Naive thymus-derived CD4-positive, alpha-beta T cell (primary cell): ENCODE data around the gene USH2A. TPM values are rescaled to one million over a fixed set of nuclear protein-coding genes. Genes with fewer than 3 reads are reported as not detected.

Experiments
- ATAC-seq: fragments of 150-1000 bp; cut with Tn5 transposase; 2 replicates; pipeline ENCODE4 v1.10.0; 2021; ENCODE audit warnings: mild to moderate bottlenecking, moderate library complexity
- CTCF ChIA-PET: fragments of 350-600 bp; sonication (Branson Sonifier 250); formaldehyde crosslinking; loops from one replicate; lab custom pipeline; 2021; ENCODE audit warnings: antibody characterized with exemption; lab: Charles Lee
- POLR2A ChIA-PET: fragments of 350-600 bp; sonication (Branson Sonifier 250); formaldehyde crosslinking; loops from one replicate; lab custom pipeline; 2021; ENCODE audit warnings: antibody characterized with exemption, inconsistent platforms; lab: Charles Lee
- DNase-seq, 9 donors: peaks; one replicate each; pipeline versions ENCODE4 v3.0.0 to v3.0.0-alpha.2; 2020 to 2022; ENCODE audit warnings: mixed read lengths in 1 of 9
- H3K27ac ChIP-seq: one replicate; pipeline ENCODE4 v1.7.0; 2013; ENCODE audit warnings: mild to moderate bottlenecking, low read depth, low read length, moderate library complexity
- H3K27me3 ChIP-seq, 2 donors: one replicate each; pipeline ENCODE4 v1.7.0; 2013; ENCODE audit warnings: low read length in 2 of 2, mild to moderate bottlenecking in 2 of 2, moderate library complexity in 2 of 2; ENCODE audit not compliant: control insufficient read depth in 2 of 2, insufficient read depth in 2 of 2
- H3K36me3 ChIP-seq, 3 experiments: 1 replicate in 2 of 3; 2 replicates in 1 of 3; pipeline ENCODE4 v1.7.0; 2013; ENCODE audit warnings: low read length in 3 of 3, mild to moderate bottlenecking in 3 of 3, moderate library complexity in 1 of 3; ENCODE audit not compliant: insufficient read depth in 3 of 3, control insufficient read depth in 2 of 3
- H3K4me1 ChIP-seq, 2 donors: one replicate each; pipeline ENCODE4 v1.7.0; 2013; ENCODE audit warnings: low read length in 2 of 2, mild to moderate bottlenecking in 2 of 2, moderate library complexity in 1 of 2; ENCODE audit not compliant: control insufficient read depth in 2 of 2, insufficient read depth in 2 of 2
- H3K4me3 ChIP-seq: 2 replicates; pipeline ENCODE4 v1.7.0; 2013; ENCODE audit warnings: mild to moderate bottlenecking, low read length
- H3K9me3 ChIP-seq, 3 experiments: 1 replicate in 2 of 3; 2 replicates in 1 of 3; pipeline ENCODE4 v1.7.0; 2013; ENCODE audit warnings: low read length in 3 of 3; ENCODE audit not compliant: control insufficient read depth in 2 of 3
- H3K27ac Mint-ChIP-seq, 9 donors: one replicate each; pipeline ENCODE4 v1.8.0; 2020 to 2022; ENCODE audit warnings: mixed read lengths in 9 of 9, mild to moderate bottlenecking in 8 of 9, moderate library complexity in 5 of 9, inconsistent platforms in 2 of 9
- H3K27me3 Mint-ChIP-seq, 5 donors: one replicate each; pipeline ENCODE4 v1.8.0; 2021 to 2022; ENCODE audit warnings: mixed read lengths in 5 of 5, mild to moderate bottlenecking in 1 of 5
- H3K36me3 Mint-ChIP-seq, 5 donors: one replicate each; pipeline ENCODE4 v1.8.0; 2020 to 2022; ENCODE audit warnings: mixed read lengths in 5 of 5, mild to moderate bottlenecking in 3 of 5, inconsistent platforms in 1 of 5
- H3K4me1 Mint-ChIP-seq, 7 donors: one replicate each; pipeline ENCODE4 v1.8.0; 2020 to 2022; ENCODE audit warnings: mixed read lengths in 7 of 7, mild to moderate bottlenecking in 3 of 7, inconsistent platforms in 1 of 7
- H3K4me3 Mint-ChIP-seq, 10 donors: one replicate each; pipeline ENCODE4 v1.8.0; 2020 to 2022; ENCODE audit warnings: mild to moderate bottlenecking in 10 of 10, mixed read lengths in 10 of 10, moderate library complexity in 6 of 10, inconsistent platforms in 2 of 10
- H3K9me3 Mint-ChIP-seq, 11 donors: one replicate each; pipeline ENCODE4 v1.8.0; 2020 to 2022; ENCODE audit warnings: mixed read lengths in 11 of 11, mild to moderate bottlenecking in 4 of 11, inconsistent platforms in 1 of 11, moderate library complexity in 1 of 11
- intact Hi-C, 2 donors: fragments of 100-400 bp; cut with micrococcal nuclease; formaldehyde crosslinking; loops; one replicate each; pipeline ENCODE4 v1.15.1; 2023
- polyA plus RNA-seq, 2 donors: library from polyadenylated mRNA; unstranded; fragments of 300-500 nt; fragmentation: Illumina TruSeq; gene quantifications; one replicate each; pipeline ENCODE4 v1.2.3, GENCODE V29; 2021
- total RNA-seq, 6 experiments: library from RNA in 5 of 6; stranded (reverse) in 5 of 6; gene quantifications; 1 replicate in 5 of 6; 2 replicates in 1 of 6; pipeline ENCODE4 v1.2.3 and lab custom pipeline; 2021 to 2026

Gene USH2A
- total and polyA plus RNA-seq, 7 experiments from 2014 or later = not detected

DNA sequence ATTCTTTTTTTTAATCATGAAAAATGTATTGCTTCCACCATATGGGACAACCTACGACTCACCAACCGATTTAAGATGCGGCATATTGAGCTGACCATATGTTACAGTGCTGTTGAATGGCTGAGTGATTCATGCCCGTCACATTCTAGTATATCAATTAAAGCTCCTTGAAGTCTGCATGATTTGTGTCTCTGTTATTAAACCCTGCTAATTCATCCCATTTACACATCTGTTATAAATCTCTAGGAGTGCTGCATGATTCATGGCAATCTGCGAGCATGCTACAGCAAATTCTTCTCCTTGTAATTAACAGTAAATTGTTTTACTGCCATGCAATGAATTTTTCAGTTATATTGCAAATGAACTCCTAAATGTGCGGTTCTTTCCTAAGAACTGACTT, 239.8 kb downstream of the USH2A start:
- Histone ChIP-seq H3K4me3 (no peak overlapping the region), H3K27ac (no peak overlapping the region), H3K9me3 (no peaks in the 10 kb centered on the region), H3K4me1 (no peaks in the 10 kb centered on the region), H3K36me3 (no peaks in the 10 kb centered on the region), H3K27me3 (no peaks in the 10 kb centered on the region)
- no peak overlapping the region for H3K4me3 Mint-ChIP-seq
- POLR2A ChIA-PET = no interaction called here
- H3K36me3 Mint-ChIP-seq = peaks cover 0 to 5% (median 0%) of the 10 kb centered on the region in 5 donors
- no peaks in the 10 kb centered on the region for H3K27me3 Mint-ChIP-seq
- no peaks in the 10 kb centered on the region for H3K4me1 Mint-ChIP-seq
- CTCF ChIA-PET = no interaction called here
- H3K9me3 Mint-ChIP-seq = peaks cover 0 to 12% (median 0%) of the 10 kb centered on the region in 11 donors
- ATAC-seq (no peak), DNase-seq (no peak)
- intact Hi-C loops = no loop called here
- H3K27ac Mint-ChIP-seq = no peak overlapping the region

DNA sequence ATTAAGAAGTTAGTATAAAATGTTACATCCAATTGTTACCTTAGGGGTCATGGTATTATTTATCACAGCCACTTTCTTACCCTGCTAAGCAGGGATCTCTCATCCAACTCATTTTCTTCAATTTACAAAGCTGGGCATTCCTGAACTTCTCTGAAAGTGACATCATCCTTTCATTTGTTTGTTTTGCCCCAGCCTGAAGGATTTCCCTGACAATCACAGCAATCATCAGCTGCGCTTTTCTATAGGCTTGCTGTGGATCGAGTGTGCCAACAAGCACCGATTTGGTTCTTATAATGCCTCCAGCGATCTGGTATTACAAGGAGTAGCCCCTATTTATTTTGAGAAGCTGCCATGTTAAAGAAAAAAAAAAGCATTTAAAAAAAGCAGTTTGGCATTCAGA, 240.2 kb downstream of the USH2A start:
- CTCF ChIA-PET = no interaction called here
- ATAC-seq = no peak
- Histone ChIP-seq H3K9me3 (no peaks in the 10 kb centered on the region), H3K4me1 (no peaks in the 10 kb centered on the region), H3K27ac (no peak overlapping the region), H3K27me3 (no peaks in the 10 kb centered on the region), H3K36me3 (no peaks in the 10 kb centered on the region), H3K4me3 (no peak overlapping the region)
- H3K36me3 Mint-ChIP-seq = peaks cover 0 to 5% (median 0%) of the 10 kb centered on the region in 5 donors
- H3K4me1 Mint-ChIP-seq = no peaks in the 10 kb centered on the region
- no peaks in the 10 kb centered on the region for H3K27me3 Mint-ChIP-seq
- H3K9me3 Mint-ChIP-seq = peaks cover 0 to 12% (median 0%) of the 10 kb centered on the region in 11 donors
- DNase-seq = no peak
- POLR2A ChIA-PET = no interaction called here
- no peak overlapping the region for H3K4me3 Mint-ChIP-seq
- intact Hi-C loops = no loop called here
- no peak overlapping the region for H3K27ac Mint-ChIP-seq

DNA sequence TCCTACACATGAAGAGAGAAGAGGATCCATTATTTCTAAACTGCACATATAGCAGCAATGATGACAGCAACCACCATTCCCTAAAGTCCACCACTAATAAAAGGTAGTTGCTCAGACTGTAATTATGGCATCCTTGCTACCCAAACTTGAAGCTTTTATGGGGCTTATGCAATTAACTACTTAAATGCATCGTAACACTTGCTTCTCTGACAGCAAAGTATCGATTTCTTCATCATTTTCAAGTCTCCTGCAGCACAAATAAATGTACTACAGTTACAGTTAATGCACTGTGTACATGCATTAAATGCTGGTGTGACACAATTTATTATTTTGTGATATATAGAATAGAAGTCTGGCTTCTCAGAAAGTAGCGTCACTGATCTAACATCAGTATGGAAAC, 241.7 kb downstream of the USH2A start:
- Mint-ChIP-seq H3K27ac (no peak overlapping the region), H3K4me3 (no peak overlapping the region), H3K27me3 (no peaks in the 10 kb centered on the region), H3K4me1 (no peaks in the 10 kb centered on the region), H3K36me3 (peaks cover 0 to under 1% (median 0%) of the 10 kb centered on the region in 5 donors), H3K9me3 (peaks cover 0 to 5% (median 0%) of the 10 kb centered on the region in 11 donors)
- ChIA-PET CTCF (no interaction called here), POLR2A (no interaction called here)
- Histone ChIP-seq H3K27ac (no peak overlapping the region), H3K4me3 (no peak overlapping the region), H3K27me3 (no peaks in the 10 kb centered on the region), H3K9me3 (no peaks in the 10 kb centered on the region), H3K4me1 (no peaks in the 10 kb centered on the region), H3K36me3 (no peaks in the 10 kb centered on the region)
- DNase-seq = no peak
- no peak for ATAC-seq
- intact Hi-C loops = no loop called here

DNA sequence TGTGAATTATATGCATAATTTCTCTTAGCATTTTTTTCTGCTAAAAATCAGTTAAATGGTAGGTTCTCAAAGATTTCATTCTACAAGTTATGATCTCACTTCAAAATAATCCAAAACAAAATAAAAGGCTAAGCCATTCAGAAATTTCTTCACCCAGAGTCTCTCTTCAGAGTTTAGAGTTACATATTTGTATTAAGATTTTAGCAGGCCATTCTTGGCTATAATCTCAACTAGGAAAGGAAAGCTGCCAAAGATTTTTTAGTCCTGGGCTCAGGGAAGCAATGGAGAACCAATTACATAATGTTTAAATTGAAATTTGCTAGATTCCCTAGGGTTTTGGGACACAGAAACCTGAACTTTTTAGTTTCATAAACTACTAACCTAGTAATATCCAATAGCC, 245.0 kb downstream of the USH2A start:
- ATAC-seq = no peak
- H3K4me1 Mint-ChIP-seq = no peaks in the 10 kb centered on the region
- no peak for DNase-seq
- intact Hi-C loops = no loop called here
- no peaks in the 10 kb centered on the region for H3K27me3 ChIP-seq
- H3K4me3 Mint-ChIP-seq = no peak overlapping the region
- peaks cover 0 to 2% (median 0%) of the 10 kb centered on the region in 11 donors for H3K9me3 Mint-ChIP-seq
- POLR2A ChIA-PET = no interaction called here
- H3K27ac Mint-ChIP-seq = no peak overlapping the region
- H3K27me3 Mint-ChIP-seq = no peaks in the 10 kb centered on the region
- CTCF ChIA-PET = no interaction called here
- no peaks in the 10 kb centered on the region for H3K36me3 ChIP-seq
- no peaks in the 10 kb centered on the region for H3K4me1 ChIP-seq
- no peak overlapping the region for H3K27ac ChIP-seq
- no peaks in the 10 kb centered on the region for H3K36me3 Mint-ChIP-seq
- H3K9me3 ChIP-seq = no peaks in the 10 kb centered on the region
- no peak overlapping the region for H3K4me3 ChIP-seq

DNA sequence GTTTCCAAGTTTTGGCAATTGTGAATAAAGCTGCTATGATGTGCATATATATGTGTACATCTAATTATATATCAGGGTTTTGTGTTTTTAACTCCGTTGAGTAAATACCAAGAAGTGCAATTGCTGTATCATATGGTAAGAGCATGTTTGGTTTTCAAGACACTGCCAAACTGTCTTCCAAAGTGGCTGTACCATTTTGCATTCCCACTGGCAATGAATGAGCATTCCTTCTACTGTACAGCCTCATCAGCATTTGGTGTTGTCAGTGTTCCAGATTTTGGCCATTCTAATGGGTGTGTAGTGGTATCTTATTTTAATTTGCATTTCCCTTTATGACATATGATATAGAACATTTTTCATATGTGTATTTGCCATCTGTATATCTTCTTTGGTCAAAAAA, 246.3 kb downstream of the USH2A start:
- H3K27ac ChIP-seq = no peak overlapping the region
- no peaks in the 10 kb centered on the region for H3K9me3 ChIP-seq
- H3K9me3 Mint-ChIP-seq = no peaks in the 10 kb centered on the region
- DNase-seq (no peak), ATAC-seq (no peak)
- H3K27me3 Mint-ChIP-seq = no peaks in the 10 kb centered on the region
- POLR2A ChIA-PET = no interaction called here
- no peaks in the 10 kb centered on the region for H3K36me3 Mint-ChIP-seq
- H3K4me3 ChIP-seq = no peak overlapping the region
- H3K27ac Mint-ChIP-seq = no peak overlapping the region
- H3K27me3 ChIP-seq = no peaks in the 10 kb centered on the region
- CTCF ChIA-PET = no interaction called here
- H3K36me3 ChIP-seq = no peaks in the 10 kb centered on the region
- no peaks in the 10 kb centered on the region for H3K4me1 Mint-ChIP-seq
- no peaks in the 10 kb centered on the region for H3K4me1 ChIP-seq
- intact Hi-C loops = no loop called here
- H3K4me3 Mint-ChIP-seq = no peak overlapping the region

DNA sequence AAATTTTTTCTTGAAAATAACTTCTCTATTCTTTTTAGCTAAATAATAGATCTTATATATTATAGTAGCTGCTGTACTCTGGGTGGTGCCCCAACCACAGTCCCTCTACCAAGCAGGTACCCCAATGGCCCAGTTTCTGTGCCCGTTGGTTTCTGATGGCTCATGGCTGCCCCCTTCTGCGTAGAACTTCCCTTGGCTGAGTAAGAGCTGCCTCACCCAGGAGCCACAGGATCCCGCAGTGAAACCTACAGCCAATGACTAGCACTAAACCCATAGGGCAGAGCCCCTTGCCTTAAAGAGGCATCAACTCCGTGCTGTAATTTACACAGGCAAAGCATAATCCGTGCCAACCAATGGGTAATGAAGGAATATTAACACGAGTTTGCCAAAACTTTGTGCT, 247.5 kb downstream of the USH2A start:
- no peak overlapping the region for H3K4me3 ChIP-seq
- no peaks in the 10 kb centered on the region for H3K36me3 ChIP-seq
- Mint-ChIP-seq H3K4me3 (no peak overlapping the region), H3K4me1 (no peaks in the 10 kb centered on the region), H3K9me3 (no peaks in the 10 kb centered on the region), H3K36me3 (no peaks in the 10 kb centered on the region), H3K27me3 (no peaks in the 10 kb centered on the region), H3K27ac (no peak overlapping the region)
- H3K9me3 ChIP-seq = no peaks in the 10 kb centered on the region
- no peaks in the 10 kb centered on the region for H3K27me3 ChIP-seq
- ChIA-PET POLR2A (no interaction called here), CTCF (no interaction called here)
- no peak overlapping the region for H3K27ac ChIP-seq
- no peaks in the 10 kb centered on the region for H3K4me1 ChIP-seq
- ATAC-seq (no peak), DNase-seq (no peak)
- intact Hi-C loops = no loop called here

DNA sequence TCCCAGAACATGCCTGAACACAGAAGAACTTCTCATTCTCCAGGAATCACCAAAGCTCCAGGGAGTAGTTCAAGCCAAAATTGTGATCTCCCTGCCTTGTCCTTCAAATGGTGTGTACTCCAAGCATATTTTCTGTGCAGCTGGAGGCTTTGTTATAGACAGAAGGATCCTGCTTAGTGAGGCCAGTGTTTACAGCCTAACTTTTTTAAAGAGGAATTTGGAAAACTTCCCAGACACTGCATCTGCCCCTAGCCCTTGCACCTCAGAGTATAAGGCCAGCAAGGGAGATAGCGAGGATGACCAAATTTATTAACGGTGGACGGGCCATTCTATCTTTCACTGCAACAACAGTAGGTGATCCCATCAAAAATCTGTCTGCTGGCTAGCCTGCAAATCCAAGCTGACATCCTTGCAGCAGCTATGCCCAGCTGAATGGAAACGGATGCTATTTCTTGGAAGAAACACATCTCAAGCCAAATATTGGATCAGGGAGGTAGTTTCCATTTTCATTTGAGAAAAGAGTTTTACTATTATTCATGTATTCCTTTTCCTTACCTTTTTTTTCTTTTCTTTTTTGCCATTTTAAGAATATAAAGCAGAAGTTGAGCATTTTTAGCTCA, 249.8 kb downstream of the USH2A start:
- ChIA-PET POLR2A (no interaction called here), CTCF (no interaction called here)
- no peak overlapping the region for H3K4me3 Mint-ChIP-seq
- intact Hi-C loops = no loop called here
- Histone ChIP-seq H3K27me3 (no peaks in the 10 kb centered on the region), H3K4me1 (no peaks in the 10 kb centered on the region), H3K27ac (no peak overlapping the region), H3K36me3 (no peaks in the 10 kb centered on the region), H3K9me3 (no peaks in the 10 kb centered on the region), H3K4me3 (no peak overlapping the region)
- no peak overlapping the region for H3K27ac Mint-ChIP-seq
- no peak for ATAC-seq
- DNase-seq = no peak
- H3K36me3 Mint-ChIP-seq = no peaks in the 10 kb centered on the region
- H3K27me3 Mint-ChIP-seq = no peaks in the 10 kb centered on the region
- H3K4me1 Mint-ChIP-seq = no peaks in the 10 kb centered on the region
- peaks cover 0 to 6% (median 0%) of the 10 kb centered on the region in 11 donors for H3K9me3 Mint-ChIP-seq
